D721Med (cell line): ENCODE measurements around the gene TNK1.

Experiments used
- DNase-seq: peaks from one replicate; pipeline ENCODE4 v3.0.0; 2011; ENCODE audit warnings: low spot score; ENCODE audit not compliant: insufficient read length
- FAIRE-seq: peaks from 2 replicates; lab custom pipeline; 2011; peaks lifted over from hg19 to GRCh38; lab: Jason Lieb, UNC
- CTCF ChIP-seq: IDR thresholded peaks from 2 replicates; pipeline ENCODE4 v1.5.1; 2012; ENCODE audit warnings: mild to moderate bottlenecking, control low read depth; ENCODE audit not compliant: insufficient read depth; ENCODE audit errors: missing control alignments

Gene TNK1

DNA sequence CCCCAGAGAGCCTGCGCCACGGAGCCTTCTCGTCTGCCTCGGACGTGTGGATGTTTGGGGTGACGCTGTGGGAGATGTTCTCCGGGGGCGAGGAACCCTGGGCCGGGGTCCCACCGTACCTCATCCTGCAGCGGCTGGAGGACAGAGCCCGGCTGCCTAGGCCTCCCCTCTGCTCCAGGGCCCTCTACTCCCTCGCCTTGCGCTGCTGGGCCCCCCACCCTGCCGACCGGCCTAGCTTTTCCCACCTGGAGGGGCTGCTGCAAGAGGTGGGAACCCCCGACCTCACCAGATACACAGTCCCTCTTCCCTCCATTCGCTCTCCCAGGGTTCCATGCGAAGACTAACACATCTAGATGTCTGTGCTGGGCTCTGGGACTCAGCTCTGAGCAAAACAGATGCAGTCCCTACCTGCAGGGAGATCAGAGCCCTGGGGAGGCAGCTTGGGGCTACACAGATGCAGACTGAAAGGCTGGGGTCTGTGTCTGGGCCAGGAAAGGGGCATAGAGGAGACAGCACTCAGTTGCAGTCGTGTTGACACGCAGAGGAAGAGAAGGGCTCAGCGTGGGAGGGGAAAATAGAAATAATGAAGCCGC is 3.7 kb downstream of the TNK1 start:
- TF ChIP-seq CTCF = no peak
- no peak for FAIRE-seq

DNA sequence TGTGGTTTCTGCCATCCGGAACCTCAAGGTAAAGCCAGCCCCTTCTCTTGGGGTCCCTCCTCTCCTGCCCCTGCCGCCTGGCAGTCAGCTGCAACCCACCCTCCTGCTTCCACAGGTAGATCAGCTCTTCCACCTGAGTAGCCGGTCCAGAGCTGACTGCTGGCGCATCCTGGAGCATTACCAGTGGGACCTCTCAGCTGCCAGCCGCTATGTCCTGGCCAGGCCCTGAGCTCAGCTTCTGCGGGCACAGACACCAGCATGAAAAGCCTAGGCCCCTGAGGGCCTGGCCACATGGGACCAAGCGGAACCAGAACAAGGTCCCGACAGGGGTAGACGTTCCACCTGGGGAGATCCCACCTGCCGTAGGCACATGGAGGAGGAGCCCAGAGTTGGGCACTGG is 8.0 kb downstream of the TNK1 start:
- DNase-seq = peak; percentile 7
- FAIRE-seq = no peak
- no peak for TF ChIP-seq CTCF

More for the DNA sequence above, 3.7 kb downstream of the TNK1 start:
- DNase-seq = peak; percentile 11

GRCh38 chr17:7389924-7390910 is 9.3 kb downstream of the TNK1 start:
- FAIRE-seq (no peak), DNase-seq (no peak)
- no peak for TF ChIP-seq CTCF

GRCh38 chr17:7391307-7391706 is 10.4 kb downstream of the TNK1 start:
- no peak for DNase-seq
- no peak for TF ChIP-seq CTCF
- FAIRE-seq = no peak

DNA sequence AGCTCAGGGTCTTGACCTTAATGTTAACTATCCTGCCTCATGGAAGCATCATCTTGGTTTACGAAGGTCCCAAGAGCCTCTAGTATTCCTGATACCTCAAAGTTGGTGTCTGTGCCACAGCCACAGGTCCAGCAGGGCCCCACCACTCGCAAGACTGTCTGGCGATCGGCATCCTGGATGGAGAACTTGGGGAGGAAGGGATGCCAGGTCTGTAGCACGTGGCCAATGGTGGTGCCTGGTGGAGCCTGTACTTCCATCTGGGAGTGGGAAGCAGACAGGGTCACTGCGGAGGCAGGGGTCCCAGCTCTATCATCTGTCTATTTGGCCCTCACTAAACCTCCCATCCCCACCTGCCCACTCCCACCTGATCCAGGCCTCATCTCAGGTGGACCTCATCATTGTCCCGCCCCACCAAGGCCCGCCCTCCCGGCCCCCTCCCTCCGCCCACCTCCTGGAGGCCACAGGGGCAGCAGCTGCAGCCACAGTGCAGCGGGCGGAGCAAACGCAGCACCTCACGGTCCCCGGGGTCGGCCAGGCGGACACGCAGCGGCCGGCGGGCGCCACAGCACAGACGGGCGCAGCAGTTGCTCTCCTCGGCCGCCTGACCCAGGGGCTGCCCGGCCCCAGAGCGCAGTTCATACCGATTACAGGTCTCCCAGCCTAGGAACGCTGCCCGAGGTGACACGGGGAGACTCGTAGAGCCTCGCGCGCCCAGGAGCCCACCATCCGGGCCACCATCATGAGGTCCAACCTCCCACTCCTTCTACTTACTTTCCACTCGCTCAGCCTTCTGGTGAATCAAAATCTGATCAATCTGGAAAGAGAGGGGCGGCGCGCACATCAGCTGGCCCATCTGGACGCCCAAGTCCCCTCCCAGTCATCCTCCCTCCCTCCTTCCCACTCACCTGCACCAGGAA is 12.1 kb downstream of the TNK1 start:
- FAIRE-seq = no peak
- no peak for DNase-seq
- TF ChIP-seq CTCF = no peak

DNA sequence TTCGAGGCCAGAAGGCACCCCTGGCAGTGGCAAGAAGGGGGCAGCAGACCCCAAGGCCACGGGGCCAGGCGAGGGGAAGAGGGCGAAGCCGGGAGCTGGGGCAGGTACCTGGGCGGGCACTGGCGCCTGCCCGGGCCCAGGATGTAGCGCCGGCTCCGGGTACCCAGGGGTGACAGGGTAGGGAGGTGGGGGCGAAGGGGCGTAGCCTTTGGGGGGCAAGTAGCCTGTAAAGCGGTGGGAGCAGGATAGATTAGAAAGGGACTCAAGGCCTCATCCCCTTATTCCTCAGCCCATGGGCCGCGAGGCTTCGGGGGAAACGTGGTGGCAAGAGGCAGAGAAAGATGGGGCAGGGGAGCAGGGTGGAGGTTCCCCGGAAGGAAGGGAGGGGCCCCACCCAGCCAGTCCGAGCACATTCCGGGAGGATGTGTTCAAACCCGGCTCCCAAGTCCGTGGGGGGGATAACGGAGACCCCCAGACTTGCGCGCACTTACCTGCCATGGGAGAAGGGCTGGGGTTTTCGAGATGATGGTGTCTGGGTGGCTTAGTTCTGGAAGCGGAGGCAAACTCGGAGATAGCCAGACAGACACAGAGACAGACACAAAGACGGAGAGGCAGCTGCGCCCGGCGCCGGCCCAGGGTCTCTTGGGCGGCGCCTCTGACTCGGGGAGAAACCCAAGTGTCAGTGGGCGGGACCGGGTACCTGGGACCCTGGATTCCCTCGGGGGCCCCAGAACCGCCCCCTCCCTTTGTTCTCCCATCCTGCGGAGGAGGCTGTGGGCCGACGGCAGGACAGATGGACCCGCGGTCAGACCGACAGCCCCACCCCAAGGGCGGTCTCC is 12.9 kb downstream of the TNK1 start:
- peak; percentile 72 for DNase-seq
- FAIRE-seq = no peak
- no peak for TF ChIP-seq CTCF
